ENCODE measurements around the gene AFDN. TPM values are rescaled to one million over a fixed set of nuclear protein-coding genes. Genes with fewer than 3 reads are reported as not detected.

The AFDN gene
- polyA plus RNA-seq, 1 of the 3 experiments (the other 2 are of a cell fraction): 25.1 TPM

GRCh38 chr6:167842457-167842856 lies 15.7 kb downstream of the AFDN start:
- H3F3A ChIP-seq (replicated peaks; ENCODE audit: insufficient read depth): peaks cover 4% of the 10 kb centered on the region
- ChIA-PET POLR2A (no interaction called here), CTCF (interaction anchor here (1.0 kb wide), 1 partner anchor 14 kb away, joined by 3 read pairs; no protein-coding TSS in a partner anchor)
- H3K9me3 ChIP-seq: no peaks in the 10 kb centered on the region
- no peak for DNase-seq
- peaks cover 6 to 9% of the 10 kb centered on the region in 2 experiments; a peak in 3 of 4 replicates for H3K4me1 ChIP-seq (ENCODE audit: control insufficient read depth in 1 of 2, insufficient read depth in 2 of 2, low read depth in 1 of 2, low read length in 1 of 2)
- peaks cover 47% of the 10 kb centered on the region for H4K20me1 ChIP-seq (ENCODE audit: insufficient read depth)
- H3K79me2 ChIP-seq (ENCODE audit: insufficient read depth): peaks cover 79% of the 10 kb centered on the region
- no peak overlapping the region for H3K9ac ChIP-seq
- no peak overlapping the region for H2AFZ ChIP-seq (ENCODE audit: low read depth)
- H3K4me2 ChIP-seq: no peak overlapping the region
- no peaks in the 10 kb centered on the region for H3K27me3 ChIP-seq (ENCODE audit: insufficient read depth)
- H3K9me2 ChIP-seq: no peaks in the 10 kb centered on the region
- WGBS (ENCODE audit: low lambda C conversion rate): 83% methylated on average over 1 of the region's 1 CpG
- H3K36me3 ChIP-seq (replicated peaks in 1 of 2; ENCODE audit: control insufficient read depth in 1 of 2, insufficient read depth in 2 of 2, low read length in 1 of 2): no peaks in the 10 kb centered on the region
- no peak overlapping the region for H3K4me3 ChIP-seq (ENCODE audit: low read depth in 2 of 2, low read length in 1 of 2)
- TF ChIP-seq ELF1 (IDR thresholded peaks at IDR 0.05): no peak
- no peak for TF ChIP-seq USF1 (IDR thresholded peaks at IDR 0.05; ENCODE audit: borderline replicate concordance, low read depth)
- no peak for TF ChIP-seq MAX (IDR thresholded peaks at IDR 0.05; ENCODE audit: low read depth)
- H3K27ac ChIP-seq (ENCODE audit: low read depth in 2 of 2, low read length in 1 of 2): no peak overlapping the region

- 94% methylated on average over 1 of the region's 1 CpG for WGBS (ENCODE audit: low lambda C conversion rate)
- Histone ChIP-seq H3K79me2 (ENCODE audit: insufficient read depth) (peaks cover 75% of the 10 kb centered on the region), H3K27me3 (ENCODE audit: insufficient read depth) (no peaks in the 10 kb centered on the region), H3K4me2 (no peak overlapping the region), H3F3A (replicated peaks; ENCODE audit: insufficient read depth) (peaks cover 8% of the 10 kb centered on the region), H2AFZ (ENCODE audit: low read depth) (no peak overlapping the region), H3K9ac (no peak overlapping the region), H3K4me1 (ENCODE audit: control insufficient read depth in 1 of 2, insufficient read depth in 2 of 2, low read depth in 1 of 2, low read length in 1 of 2) (peaks cover 6 to 13% of the 10 kb centered on the region in 2 experiments; a peak in 3 of 4 replicates), H3K9me3 (no peaks in the 10 kb centered on the region), H4K20me1 (ENCODE audit: insufficient read depth) (peaks cover 51% of the 10 kb centered on the region), H3K9me2 (no peaks in the 10 kb centered on the region), H3K27ac (ENCODE audit: low read depth in 2 of 2, low read length in 1 of 2) (no peak overlapping the region), H3K4me3 (ENCODE audit: low read depth in 2 of 2, low read length in 1 of 2) (no peak overlapping the region), H3K36me3 (replicated peaks in 1 of 2; ENCODE audit: control insufficient read depth in 1 of 2, insufficient read depth in 2 of 2, low read length in 1 of 2) (no peaks in the 10 kb centered on the region)
- POLR2A ChIA-PET: no interaction called here
- DNase-seq: no peak
- CTCF ChIA-PET: interaction anchor here (1.1 kb wide), 1 partner anchor 24 kb away, joined by 3 read pairs; no protein-coding TSS in a partner anchor
- TF ChIP-seq REST (IDR thresholded peaks at IDR 0.05; ENCODE audit: low read depth, low read length) (no peak), EP300 (IDR thresholded peaks at IDR 0.05; ENCODE audit: borderline replicate concordance in 1 of 2, low read depth in 1 of 2, low read length in 1 of 2) (no peak), CTCF (IDR thresholded peaks at IDR 0.05) (no peak), GABPA (IDR thresholded peaks at IDR 0.05; ENCODE audit: low read depth) (no peak), FOSL2 (IDR thresholded peaks at IDR 0.05; ENCODE audit: borderline replicate concordance, low read depth) (no peak), NFIC (IDR thresholded peaks at IDR 0.05; ENCODE audit: borderline replicate concordance) (no peak), MAX (IDR thresholded peaks at IDR 0.05; ENCODE audit: low read depth) (no peak), YY1 (IDR thresholded peaks at IDR 0.05; ENCODE audit: low read depth) (no peak), JUND (IDR thresholded peaks at IDR 0.05) (no peak), EZH2phosphoT487 (IDR thresholded peaks at IDR 0.05; ENCODE audit: borderline replicate concordance, low read depth) (no peak), MEF2A (IDR thresholded peaks at IDR 0.05; ENCODE audit: borderline replicate concordance, low read depth) (no peak), CHD2 (IDR thresholded peaks at IDR 0.05; ENCODE audit: low read length, partially characterized antibody) (no peak), SIN3A (IDR thresholded peaks at IDR 0.05; ENCODE audit: borderline replicate concordance, low read depth, low read length) (no peak), ZBTB33 (IDR thresholded peaks at IDR 0.05; ENCODE audit: borderline replicate concordance, low read depth) (no peak), TEAD4 (IDR thresholded peaks at IDR 0.05; ENCODE audit: borderline replicate concordance, insufficient read depth) (no peak), USF1 (IDR thresholded peaks at IDR 0.05; ENCODE audit: borderline replicate concordance, low read depth) (no peak), POLR2AphosphoS5 (IDR thresholded peaks at IDR 0.05; ENCODE audit: low read depth, low read length) (no peak)
Observed at GRCh38 chr6:167843023-167843422, 16.3 kb downstream of the AFDN start.
